DND-41 (cell line): ENCODE data around the gene F8.

ENCODE experiments used
- CTCF ChIP-seq: IDR thresholded peaks from 2 replicates; pipeline ENCODE4 v1.5.1; 2012; ENCODE audit warnings: borderline replicate concordance, low read length, moderate library complexity, mild to moderate bottlenecking; ENCODE audit not compliant: poor library complexity, severe bottlenecking; ENCODE audit errors: extremely low read depth
- EZH2 ChIP-seq: IDR thresholded peaks from 3 replicates; pipeline ENCODE4 v1.6.1; 2012; ENCODE audit warnings: borderline replicate concordance, low read depth, mild to moderate bottlenecking, moderate library complexity, low read length, inconsistent platforms; ENCODE audit not compliant: severe bottlenecking

DNA sequence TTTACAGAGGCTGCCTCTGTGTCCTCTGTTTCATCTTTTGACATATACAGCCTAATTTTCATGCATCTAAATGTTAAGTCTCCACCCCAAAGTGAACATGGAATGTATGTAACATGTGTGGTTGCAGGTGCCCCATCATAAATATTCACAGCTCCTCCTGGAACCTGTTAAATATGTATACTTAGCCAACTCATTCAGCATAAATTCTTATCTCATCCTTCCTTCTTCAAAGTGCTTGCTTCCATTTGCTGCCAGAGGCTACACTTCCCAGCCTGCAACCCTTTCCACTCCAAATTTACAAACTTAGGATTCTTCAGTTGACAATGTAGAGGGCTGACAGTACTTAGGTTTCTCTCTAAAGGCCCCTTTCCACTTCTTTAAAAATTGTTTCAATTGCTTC, 60.6 kb downstream of the F8 start:
- TF ChIP-seq CTCF: no peak
- no peak for TF ChIP-seq EZH2
